Measurements from ENCODE around the gene IGSF8.

IGSF8 gene

GRCh38 chr1:160130939-160131338 lies 32.5 kb upstream of the IGSF8 start:
- ChIA-PET CTCF (interaction anchor here (0.9 kb wide), 1 partner anchor 23 kb away, joined by 3 read pairs; no protein-coding TSS in a partner anchor), POLR2A (no interaction called here)
- Histone ChIP-seq H3K9me3 (ENCODE audit: control extremely low read depth in 1 of 5, control insufficient read depth in 4 of 5, insufficient read depth in 2 of 5, low read depth in 1 of 5, low read length in 4 of 5) (no peaks in the 10 kb centered on the region), H3K27me3 (replicated peaks in 2 of 5; ENCODE audit: control insufficient read depth in 4 of 5, insufficient read depth in 5 of 5, low read length in 4 of 5) (peaks cover 0 to 9% (median 0%) of the 10 kb centered on the region in 5 experiments), H3K27ac (ENCODE audit: insufficient read depth in 1 of 2, low read depth in 1 of 2, low read length in 2 of 2, poor library complexity in 1 of 2, severe bottlenecking in 2 of 2) (no peak overlapping the region), H3K4me3 (ENCODE audit: control insufficient read depth in 1 of 7, extremely low read depth in 1 of 7, insufficient read depth in 4 of 7, low read depth in 2 of 7, low read length in 6 of 7) (no peak overlapping the region), H3K36me3 (ENCODE audit: control insufficient read depth in 4 of 4, insufficient read depth in 4 of 4, low read length in 3 of 4) (no peaks in the 10 kb centered on the region), H3K4me1 (ENCODE audit: control extremely low read depth in 1 of 4, control insufficient read depth in 4 of 4, insufficient read depth in 4 of 4, low read length in 3 of 4) (no peaks in the 10 kb centered on the region)
- 100% methylated on average over 1 of the region's 1 CpG for WGBS (ENCODE audit: insufficient coverage)
- no peak for DNase-seq

DNA sequence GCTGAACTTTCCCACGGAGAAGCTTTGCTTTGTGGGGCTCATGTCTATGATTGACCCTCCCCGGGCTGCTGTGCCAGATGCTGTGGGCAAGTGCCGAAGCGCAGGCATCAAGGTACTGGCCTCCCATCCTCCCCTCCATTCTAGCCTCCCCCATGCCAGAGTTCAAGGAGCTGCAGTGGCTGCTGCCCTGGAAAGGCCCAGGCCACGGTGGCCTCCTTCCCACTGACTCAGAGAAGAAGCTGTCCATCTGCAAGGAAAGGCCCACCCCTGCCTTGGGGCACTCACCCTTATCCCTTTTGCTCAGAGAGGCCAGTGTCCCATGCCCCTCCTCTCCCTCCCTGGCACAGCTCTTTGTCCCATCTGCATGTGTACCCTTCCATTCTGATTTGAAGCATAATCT lies 32.1 kb upstream of the IGSF8 start:
- Histone ChIP-seq H3K9me3 (ENCODE audit: control extremely low read depth in 1 of 5, control insufficient read depth in 4 of 5, insufficient read depth in 2 of 5, low read depth in 1 of 5, low read length in 4 of 5) (no peaks in the 10 kb centered on the region), H3K27me3 (replicated peaks in 2 of 5; ENCODE audit: control insufficient read depth in 4 of 5, insufficient read depth in 5 of 5, low read length in 4 of 5) (peaks cover 0 to 6% (median 0%) of the 10 kb centered on the region in 5 experiments), H3K36me3 (ENCODE audit: control insufficient read depth in 4 of 4, insufficient read depth in 4 of 4, low read length in 3 of 4) (no peaks in the 10 kb centered on the region), H3K4me3 (ENCODE audit: control insufficient read depth in 1 of 7, extremely low read depth in 1 of 7, insufficient read depth in 4 of 7, low read depth in 2 of 7, low read length in 6 of 7) (no peak overlapping the region), H3K27ac (ENCODE audit: insufficient read depth in 1 of 2, low read depth in 1 of 2, low read length in 2 of 2, poor library complexity in 1 of 2, severe bottlenecking in 2 of 2) (no peak overlapping the region), H3K4me1 (ENCODE audit: control extremely low read depth in 1 of 4, control insufficient read depth in 4 of 4, insufficient read depth in 4 of 4, low read length in 3 of 4) (no peaks in the 10 kb centered on the region)
- ChIA-PET CTCF (no interaction called here), POLR2A (no interaction called here)
- DNase-seq = no peak
- WGBS (ENCODE audit: insufficient coverage) = 99% methylated on average over 5 of the region's 5 CpGs

DNA sequence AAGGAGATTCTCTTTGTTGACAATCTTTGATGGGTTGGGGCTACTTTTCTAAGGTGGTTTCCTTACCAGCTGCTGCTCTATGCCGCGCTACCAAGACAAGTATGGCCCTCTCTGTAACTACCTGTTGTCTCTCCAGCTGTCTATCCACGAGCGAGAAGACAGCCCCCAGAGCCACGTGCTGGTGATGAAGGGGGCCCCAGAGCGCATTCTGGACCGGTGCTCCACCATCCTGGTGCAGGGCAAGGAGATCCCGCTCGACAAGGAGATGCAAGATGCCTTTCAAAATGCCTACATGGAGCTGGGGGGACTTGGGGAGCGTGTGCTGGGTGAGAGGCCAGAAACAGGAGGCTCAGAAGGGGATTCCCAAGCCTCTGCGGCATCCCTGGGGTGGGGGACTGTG lies 31.5 kb upstream of the IGSF8 start:
- POLR2A ChIA-PET = interaction anchor here (0.6 kb wide), 1 partner anchor 173 kb away, joined by 5 read pairs; no protein-coding TSS in a partner anchor
- CTCF ChIA-PET = interaction anchor here (0.9 kb wide), 1 partner anchor 10 kb away, joined by 3 read pairs; no protein-coding TSS in a partner anchor
- Histone ChIP-seq H3K27ac (ENCODE audit: insufficient read depth in 1 of 2, low read depth in 1 of 2, low read length in 2 of 2, poor library complexity in 1 of 2, severe bottlenecking in 2 of 2) (no peak overlapping the region), H3K36me3 (ENCODE audit: control insufficient read depth in 4 of 4, insufficient read depth in 4 of 4, low read length in 3 of 4) (no peaks in the 10 kb centered on the region), H3K27me3 (replicated peaks in 2 of 5; ENCODE audit: control insufficient read depth in 4 of 5, insufficient read depth in 5 of 5, low read length in 4 of 5) (peaks cover 0 to 6% (median 0%) of the 10 kb centered on the region in 5 experiments), H3K9me3 (ENCODE audit: control extremely low read depth in 1 of 5, control insufficient read depth in 4 of 5, insufficient read depth in 2 of 5, low read depth in 1 of 5, low read length in 4 of 5) (no peaks in the 10 kb centered on the region), H3K4me3 (ENCODE audit: control insufficient read depth in 1 of 7, extremely low read depth in 1 of 7, insufficient read depth in 4 of 7, low read depth in 2 of 7, low read length in 6 of 7) (no peak overlapping the region), H3K4me1 (ENCODE audit: control extremely low read depth in 1 of 4, control insufficient read depth in 4 of 4, insufficient read depth in 4 of 4, low read length in 3 of 4) (no peaks in the 10 kb centered on the region)
- DNase-seq = no peak
- 95% methylated on average over 11 of the region's 11 CpGs for WGBS (ENCODE audit: insufficient coverage)

- no peak for DNase-seq
- peaks cover 0 to 6% (median 0%) of the 10 kb centered on the region in 5 experiments for H3K27me3 ChIP-seq (replicated peaks in 2 of 5; ENCODE audit: control insufficient read depth in 4 of 5, insufficient read depth in 5 of 5, low read length in 4 of 5)
- H3K4me1 ChIP-seq (ENCODE audit: control extremely low read depth in 1 of 4, control insufficient read depth in 4 of 4, insufficient read depth in 4 of 4, low read length in 3 of 4) = no peaks in the 10 kb centered on the region
- H3K4me3 ChIP-seq (ENCODE audit: control insufficient read depth in 1 of 7, extremely low read depth in 1 of 7, insufficient read depth in 4 of 7, low read depth in 2 of 7, low read length in 6 of 7) = no peak overlapping the region
- no peak overlapping the region for H3K27ac ChIP-seq (ENCODE audit: insufficient read depth in 1 of 2, low read depth in 1 of 2, low read length in 2 of 2, poor library complexity in 1 of 2, severe bottlenecking in 2 of 2)
- WGBS (ENCODE audit: insufficient coverage) = 96% methylated on average over 3 of the region's 3 CpGs
- POLR2A ChIA-PET = interaction anchor here (0.6 kb wide), 1 partner anchor 173 kb away, joined by 5 read pairs; no protein-coding TSS in a partner anchor
- no peaks in the 10 kb centered on the region for H3K36me3 ChIP-seq (ENCODE audit: control insufficient read depth in 4 of 4, insufficient read depth in 4 of 4, low read length in 3 of 4)
- CTCF ChIA-PET = interaction anchor here (0.9 kb wide), 1 partner anchor 10 kb away, joined by 3 read pairs; no protein-coding TSS in a partner anchor
- H3K9me3 ChIP-seq (ENCODE audit: control extremely low read depth in 1 of 5, control insufficient read depth in 4 of 5, insufficient read depth in 2 of 5, low read depth in 1 of 5, low read length in 4 of 5) = no peaks in the 10 kb centered on the region
These were observed 31.1 kb upstream of the IGSF8 start for GRCh38 chr1:160129558-160129957.

- no peaks in the 10 kb centered on the region for H3K36me3 ChIP-seq (ENCODE audit: control insufficient read depth in 4 of 4, insufficient read depth in 4 of 4, low read length in 3 of 4)
These were observed 30.6 kb upstream of the IGSF8 start for GRCh38 chr1:160129046-160129445.

GRCh38 chr1:160128636-160129035 lies 30.2 kb upstream of the IGSF8 start:
- ChIA-PET POLR2A (no interaction called here), CTCF (no interaction called here)
- H3K4me3 ChIP-seq (ENCODE audit: control insufficient read depth in 1 of 7, extremely low read depth in 1 of 7, insufficient read depth in 4 of 7, low read depth in 2 of 7, low read length in 6 of 7) = no peak overlapping the region
- H3K36me3 ChIP-seq (ENCODE audit: control insufficient read depth in 4 of 4, insufficient read depth in 4 of 4, low read length in 3 of 4) = no peaks in the 10 kb centered on the region
- DNase-seq = no peak
- H3K4me1 ChIP-seq (ENCODE audit: control extremely low read depth in 1 of 4, control insufficient read depth in 4 of 4, insufficient read depth in 4 of 4, low read length in 3 of 4) = no peaks in the 10 kb centered on the region
- H3K27ac ChIP-seq (ENCODE audit: insufficient read depth in 1 of 2, low read depth in 1 of 2, low read length in 2 of 2, poor library complexity in 1 of 2, severe bottlenecking in 2 of 2) = no peak overlapping the region
- H3K9me3 ChIP-seq (ENCODE audit: control extremely low read depth in 1 of 5, control insufficient read depth in 4 of 5, insufficient read depth in 2 of 5, low read depth in 1 of 5, low read length in 4 of 5) = no peaks in the 10 kb centered on the region
- peaks cover 0 to 6% (median 0%) of the 10 kb centered on the region in 5 experiments for H3K27me3 ChIP-seq (replicated peaks in 2 of 5; ENCODE audit: control insufficient read depth in 4 of 5, insufficient read depth in 5 of 5, low read length in 4 of 5)
- WGBS (ENCODE audit: insufficient coverage) = 94% methylated on average over 9 of the region's 18 CpGs

More at GRCh38 chr1:160129046-160129445, 30.6 kb upstream of the IGSF8 start:
- ChIA-PET CTCF (interaction anchor here (0.9 kb wide), 1 partner anchor 9 kb away, joined by 3 read pairs; no protein-coding TSS in a partner anchor), POLR2A (no interaction called here)
- no peak for DNase-seq
- Histone ChIP-seq H3K4me3 (ENCODE audit: control insufficient read depth in 1 of 7, extremely low read depth in 1 of 7, insufficient read depth in 4 of 7, low read depth in 2 of 7, low read length in 6 of 7) (no peak overlapping the region), H3K9me3 (ENCODE audit: control extremely low read depth in 1 of 5, control insufficient read depth in 4 of 5, insufficient read depth in 2 of 5, low read depth in 1 of 5, low read length in 4 of 5) (no peaks in the 10 kb centered on the region), H3K27ac (ENCODE audit: insufficient read depth in 1 of 2, low read depth in 1 of 2, low read length in 2 of 2, poor library complexity in 1 of 2, severe bottlenecking in 2 of 2) (no peak overlapping the region), H3K4me1 (ENCODE audit: control extremely low read depth in 1 of 4, control insufficient read depth in 4 of 4, insufficient read depth in 4 of 4, low read length in 3 of 4) (no peaks in the 10 kb centered on the region), H3K27me3 (replicated peaks in 2 of 5; ENCODE audit: control insufficient read depth in 4 of 5, insufficient read depth in 5 of 5, low read length in 4 of 5) (peaks cover 0 to 6% (median 0%) of the 10 kb centered on the region in 5 experiments)
- 93% methylated on average over 3 of the region's 5 CpGs for WGBS (ENCODE audit: insufficient coverage)

GRCh38 chr1:160127865-160128523 lies 29.6 kb upstream of the IGSF8 start:
- no peak overlapping the region for H3K4me3 ChIP-seq (ENCODE audit: control insufficient read depth in 1 of 7, extremely low read depth in 1 of 7, insufficient read depth in 4 of 7, low read depth in 2 of 7, low read length in 6 of 7)
- peaks cover 0 to 4% (median 0%) of the 10 kb centered on the region in 5 experiments for H3K27me3 ChIP-seq (replicated peaks in 2 of 5; ENCODE audit: control insufficient read depth in 4 of 5, insufficient read depth in 5 of 5, low read length in 4 of 5)
- no peak overlapping the region for H3K27ac ChIP-seq (ENCODE audit: insufficient read depth in 1 of 2, low read depth in 1 of 2, low read length in 2 of 2, poor library complexity in 1 of 2, severe bottlenecking in 2 of 2)
- ChIA-PET CTCF (interaction anchor here (0.6 to 1.2 kb wide), 3 partner anchors 20 to 59 kb away, joined by 3 read pairs; no protein-coding TSS in a partner anchor), POLR2A (no interaction called here)
- no peaks in the 10 kb centered on the region for H3K4me1 ChIP-seq (ENCODE audit: control extremely low read depth in 1 of 4, control insufficient read depth in 4 of 4, insufficient read depth in 4 of 4, low read length in 3 of 4)
- no peaks in the 10 kb centered on the region for H3K9me3 ChIP-seq (ENCODE audit: control extremely low read depth in 1 of 5, control insufficient read depth in 4 of 5, insufficient read depth in 2 of 5, low read depth in 1 of 5, low read length in 4 of 5)
- H3K36me3 ChIP-seq (ENCODE audit: control insufficient read depth in 4 of 4, insufficient read depth in 4 of 4, low read length in 3 of 4) = no peaks in the 10 kb centered on the region
- no peak for DNase-seq
- WGBS (ENCODE audit: insufficient coverage) = 95% methylated on average over 6 of the region's 7 CpGs

Data from common myeloid progenitor, CD34-positive (primary cell).